Liver (tissue), 9 donors: ENCODE data around the gene LAPTM4A. TPM values are rescaled to one million over a fixed set of nuclear protein-coding genes. Genes with fewer than 3 reads are reported as not detected.
A peak's percentile ranks its signal among the peaks of the same experiment; 100 is the strongest.

Experiments used
- DNase-seq: peaks from one replicate; pipeline ENCODE4 v3.0.0-alpha.2; 2017; ENCODE audit warnings: low spot score
- H3K27ac ChIP-seq, 2 donors: one replicate each; pipeline ENCODE4 v1.7.0; 2013; ENCODE audit warnings: inconsistent platforms in 2 of 2, low read length in 2 of 2, control low read depth in 1 of 2, low read depth in 1 of 2, mild to moderate bottlenecking in 1 of 2
- H3K27me3 ChIP-seq, 4 donors: one replicate each; pipeline versions ENCODE4 v1.6.1 to v1.7.0; 2013; ENCODE audit warnings: low read length in 3 of 4, inconsistent platforms in 1 of 4, mild to moderate bottlenecking in 1 of 4, moderate library complexity in 1 of 4; ENCODE audit not compliant: control insufficient read depth in 4 of 4, insufficient read depth in 4 of 4
- H3K36me3 ChIP-seq, 4 donors: one replicate each; pipeline versions ENCODE4 v1.6.1 to v1.7.0; 2013; ENCODE audit warnings: low read length in 3 of 4, mild to moderate bottlenecking in 3 of 4, low read depth in 1 of 4, moderate library complexity in 1 of 4; ENCODE audit not compliant: control insufficient read depth in 4 of 4, insufficient read depth in 3 of 4
- H3K4me1 ChIP-seq, 4 donors: one replicate each; pipeline versions ENCODE4 v1.6.1 to v1.7.0; 2013; ENCODE audit warnings: low read length in 3 of 4, mild to moderate bottlenecking in 3 of 4, moderate library complexity in 1 of 4; ENCODE audit not compliant: control insufficient read depth in 4 of 4, insufficient read depth in 4 of 4
- H3K4me3 ChIP-seq, 3 donors: one replicate each; pipeline versions ENCODE4 v1.6.1 to v1.7.0; 2013; ENCODE audit warnings: low read length in 3 of 3, control low read depth in 1 of 3, low read depth in 1 of 3, mild to moderate bottlenecking in 1 of 3
- H3K9ac ChIP-seq, 2 donors: one replicate each; pipeline ENCODE4 v1.7.0; 2013; ENCODE audit warnings: low read length in 2 of 2, mild to moderate bottlenecking in 2 of 2, moderate library complexity in 2 of 2, control low read depth in 1 of 2, low read depth in 1 of 2
- H3K9me3 ChIP-seq, 4 donors: one replicate each; pipeline versions ENCODE4 v1.6.1 to v1.7.0; 2013; ENCODE audit warnings: low read length in 3 of 4; ENCODE audit not compliant: control insufficient read depth in 4 of 4
- EGR1 ChIP-seq, 2 donors: IDR thresholded peaks; 2 replicates each; pipeline ENCODE4 v1.6.1; 2016 to 2018; ENCODE audit warnings: antibody characterized with exemption in 2 of 2, low read depth in 2 of 2
- FOXA1 ChIP-seq: IDR thresholded peaks from 2 replicates; pipeline ENCODE4 v1.6.1; 2016; ENCODE audit warnings: antibody characterized with exemption
- FOXA2 ChIP-seq: IDR thresholded peaks from 2 replicates; pipeline ENCODE4 v1.6.1; 2016; ENCODE audit warnings: antibody characterized with exemption
- GABPA ChIP-seq, 2 donors: IDR thresholded peaks in 1 of 2; conservative IDR thresholded peaks in 1 of 2; 2 replicates each; pipeline ENCODE4 v1.6.1; 2016; ENCODE audit warnings: antibody characterized with exemption in 2 of 2, mild to moderate bottlenecking in 1 of 2, moderate library complexity in 1 of 2
- HNF4A ChIP-seq, 2 donors: conservative IDR thresholded peaks; 2 replicates each; pipeline ENCODE4 v1.6.1; 2016; ENCODE audit warnings: antibody characterized with exemption in 2 of 2, mild to moderate bottlenecking in 2 of 2
- HNF4G ChIP-seq: IDR thresholded peaks from 2 replicates; pipeline ENCODE4 v1.6.1; 2016; ENCODE audit warnings: antibody characterized with exemption
- JUND ChIP-seq, 2 donors: IDR thresholded peaks; 2 replicates each; pipeline ENCODE4 v1.6.1; 2016; ENCODE audit warnings: antibody characterized with exemption in 2 of 2
- NR2F2 ChIP-seq: IDR thresholded peaks from 2 replicates; pipeline ENCODE4 v1.6.1; 2016; ENCODE audit warnings: antibody characterized with exemption
- RAD21 ChIP-seq, 2 donors: IDR thresholded peaks; 2 replicates each; pipeline ENCODE4 v1.6.1; 2016; ENCODE audit warnings: antibody characterized with exemption in 2 of 2, mild to moderate bottlenecking in 2 of 2
- RXRA ChIP-seq, 2 donors: IDR thresholded peaks; 2 replicates each; pipeline ENCODE4 v1.6.1; 2017 to 2018; ENCODE audit warnings: antibody characterized with exemption in 2 of 2, mild to moderate bottlenecking in 1 of 2
- SP1 ChIP-seq: IDR thresholded peaks from 2 replicates; pipeline ENCODE4 v1.6.1; 2018; ENCODE audit warnings: antibody characterized with exemption, mild to moderate bottlenecking
- TAF1 ChIP-seq: conservative IDR thresholded peaks from 2 replicates; pipeline ENCODE4 v1.6.1; 2016; ENCODE audit warnings: antibody characterized with exemption, mild to moderate bottlenecking
- YY1 ChIP-seq: IDR thresholded peaks from 2 replicates; pipeline ENCODE4 v1.6.1; 2016; ENCODE audit warnings: antibody characterized with exemption, mild to moderate bottlenecking
- WGBS: extraction: QIAGEN DNeasy Blood & Tissue Kit; methylation state at CpG from one replicate; pipeline ENCODE4 v1.1.7; 2013; 5-methylcytosine and 5-hydroxymethylcytosine counted together
- polyA plus RNA-seq, 2 donors: library from polyadenylated mRNA; stranded (reverse) in 1 of 2; unstranded in 1 of 2; fragments of 200-250 nt in 1 of 2; fragments of >200 nt in 1 of 2; fragmentation: Nextera tagmentation in 1 of 2; extraction: Ambion mirVana in 1 of 2; gene quantifications; one replicate each; pipeline versions ENCODE4 v1.2.1 to v1.2.3, GENCODE V29; 2013 to 2015
- total RNA-seq, 2 donors: library from RNA; depleted of rRNA; stranded (reverse); fragments of >200 nt; gene quantifications; one replicate each; pipeline ENCODE4 v1.2.3, GENCODE V29; 2014
- TF ChIP-seq, protein P1 (sequence below): IDR thresholded peaks from 2 replicates; pipeline ENCODE4 v1.6.1; 2016; ENCODE audit warnings: antibody characterized with exemption
- TF ChIP-seq, protein P2 (sequence below): IDR thresholded peaks from 2 replicates; pipeline ENCODE4 v1.6.1; 2016; ENCODE audit warnings: antibody characterized with exemption
- TF ChIP-seq, protein P3 (sequence below): IDR thresholded peaks from 2 replicates; pipeline ENCODE4 v1.6.1; 2016; ENCODE audit warnings: antibody characterized with exemption
- TF ChIP-seq, protein P4 (sequence below): IDR thresholded peaks from 2 replicates; pipeline ENCODE4 v1.6.1; 2016; ENCODE audit warnings: antibody characterized with exemption, mild to moderate bottlenecking
- TF ChIP-seq, protein P5 (sequence below): fragments of 150-350 bp; IDR thresholded peaks from 2 replicates; pipeline ENCODE4 v1.5.1; 2017; ENCODE audit warnings: improper control_type of control experiment, low read depth, low read length; ENCODE audit not compliant: missing input control
- donor health status: healthy.
- donor health status: healthy.
- donor health status: healthy.
- donor health status: healthy.
- donor health status: healthy.

LAPTM4A gene
- total RNA-seq = 100 to 1,000 TPM in 1 of 2 donors, 10 to 100 TPM in 1; 69.1 to 115 TPM
- polyA plus RNA-seq = 100 to 1,000 TPM; 129 to 183 TPM

DNA sequence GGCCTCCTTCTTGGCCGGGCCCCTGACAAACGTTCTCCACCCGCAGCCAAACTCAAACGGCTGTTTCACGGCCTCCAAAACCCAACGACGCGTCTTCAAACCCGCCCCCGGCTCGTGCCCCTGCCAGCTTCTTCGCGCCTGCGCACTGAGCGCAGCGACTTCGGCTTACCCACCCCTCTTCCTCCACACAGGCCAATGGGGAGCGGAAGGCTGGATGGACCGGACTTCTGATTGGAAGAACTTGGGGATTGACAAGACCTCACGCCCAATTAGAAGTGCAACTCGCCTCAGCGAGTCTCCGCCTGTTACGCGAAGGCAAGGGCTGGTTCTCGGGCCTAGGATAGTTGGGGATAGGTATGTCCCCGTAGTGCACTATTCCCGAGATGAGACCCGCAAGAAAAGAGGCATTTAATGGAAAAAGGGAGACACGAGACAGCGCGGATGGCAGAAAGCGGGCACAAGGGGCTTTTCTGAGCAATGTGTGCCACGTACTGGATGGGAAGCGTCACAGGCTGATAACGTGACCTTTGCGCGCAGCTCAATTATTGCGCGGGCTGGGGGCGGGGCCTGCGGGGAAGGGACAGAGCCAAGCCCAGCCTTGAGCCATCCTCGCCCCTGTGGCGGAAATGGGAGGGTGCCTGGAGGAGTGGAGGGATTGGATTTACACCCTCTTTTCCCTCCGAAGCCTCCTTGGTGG, at the start of gene LAPTM4A:
TSS of gene LAPTM4A (minus strand) at position 97 of the 697 bp plus-strand sequence. CDS start 108 bp downstream, outside the sequence.
- H3K9ac ChIP-seq = peak within 1 kb of the TSS; percentile 97 to 99
- H3K4me3 ChIP-seq = peak within 1 kb of the TSS; percentile 78 to 97 (median 92)
- no peaks in the 10 kb centered on the region for H3K36me3 ChIP-seq
- peak; percentile 94 for DNase-seq
- no peak for TF ChIP-seq FOXA1
- TF ChIP-seq HNF4A (conservative IDR thresholded peaks at IDR 0.05) = peak; percentile 43 to 60
- peak; percentile 94 for TF ChIP-seq SP1
- TF ChIP-seq GABPA (IDR thresholded peaks at IDR 0.05 in 1 of 2, conservative IDR thresholded peaks at IDR 0.05 in 1 of 2) = peak in 1 of 2 donors; percentile 69
- TF ChIP-seq, protein P1, sequence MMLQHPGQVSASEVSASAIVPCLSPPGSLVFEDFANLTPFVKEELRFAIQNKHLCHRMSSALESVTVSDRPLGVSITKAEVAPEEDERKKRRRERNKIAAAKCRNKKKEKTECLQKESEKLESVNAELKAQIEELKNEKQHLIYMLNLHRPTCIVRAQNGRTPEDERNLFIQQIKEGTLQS = peak; percentile 38
- TF ChIP-seq RXRA (IDR thresholded peaks at IDR 0.05) = peak; percentile 50 to 55
- peak; percentile 92 for TF ChIP-seq YY1
- TF ChIP-seq EGR1 (IDR thresholded peaks at IDR 0.05; ENCODE audit: low read depth in 2 of 2) = peak; percentile 41 to 48
- peak; percentile 60 for TF ChIP-seq TAF1
- peak; percentile 28 for TF ChIP-seq HNF4G
- TF ChIP-seq, protein P2, sequence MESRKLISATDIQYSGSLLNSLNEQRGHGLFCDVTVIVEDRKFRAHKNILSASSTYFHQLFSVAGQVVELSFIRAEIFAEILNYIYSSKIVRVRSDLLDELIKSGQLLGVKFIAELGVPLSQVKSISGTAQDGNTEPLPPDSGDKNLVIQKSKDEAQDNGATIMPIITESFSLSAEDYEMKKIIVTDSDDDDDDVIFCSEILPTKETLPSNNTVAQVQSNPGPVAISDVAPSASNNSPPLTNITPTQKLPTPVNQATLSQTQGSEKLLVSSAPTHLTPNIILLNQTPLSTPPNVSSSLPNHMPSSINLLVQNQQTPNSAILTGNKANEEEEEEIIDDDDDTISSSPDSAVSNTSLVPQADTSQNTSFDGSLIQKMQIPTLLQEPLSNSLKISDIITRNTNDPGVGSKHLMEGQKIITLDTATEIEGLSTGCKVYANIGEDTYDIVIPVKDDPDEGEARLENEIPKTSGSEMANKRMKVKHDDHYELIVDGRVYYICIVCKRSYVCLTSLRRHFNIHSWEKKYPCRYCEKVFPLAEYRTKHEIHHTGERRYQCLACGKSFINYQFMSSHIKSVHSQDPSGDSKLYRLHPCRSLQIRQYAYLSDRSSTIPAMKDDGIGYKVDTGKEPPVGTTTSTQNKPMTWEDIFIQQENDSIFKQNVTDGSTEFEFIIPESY = peak; percentile 63
- TF ChIP-seq, protein P3, sequence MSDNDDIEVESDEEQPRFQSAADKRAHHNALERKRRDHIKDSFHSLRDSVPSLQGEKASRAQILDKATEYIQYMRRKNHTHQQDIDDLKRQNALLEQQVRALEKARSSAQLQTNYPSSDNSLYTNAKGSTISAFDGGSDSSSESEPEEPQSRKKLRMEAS = peak; percentile 58
- TF ChIP-seq FOXA2 = peak; percentile 39
- TF ChIP-seq, protein P4, sequence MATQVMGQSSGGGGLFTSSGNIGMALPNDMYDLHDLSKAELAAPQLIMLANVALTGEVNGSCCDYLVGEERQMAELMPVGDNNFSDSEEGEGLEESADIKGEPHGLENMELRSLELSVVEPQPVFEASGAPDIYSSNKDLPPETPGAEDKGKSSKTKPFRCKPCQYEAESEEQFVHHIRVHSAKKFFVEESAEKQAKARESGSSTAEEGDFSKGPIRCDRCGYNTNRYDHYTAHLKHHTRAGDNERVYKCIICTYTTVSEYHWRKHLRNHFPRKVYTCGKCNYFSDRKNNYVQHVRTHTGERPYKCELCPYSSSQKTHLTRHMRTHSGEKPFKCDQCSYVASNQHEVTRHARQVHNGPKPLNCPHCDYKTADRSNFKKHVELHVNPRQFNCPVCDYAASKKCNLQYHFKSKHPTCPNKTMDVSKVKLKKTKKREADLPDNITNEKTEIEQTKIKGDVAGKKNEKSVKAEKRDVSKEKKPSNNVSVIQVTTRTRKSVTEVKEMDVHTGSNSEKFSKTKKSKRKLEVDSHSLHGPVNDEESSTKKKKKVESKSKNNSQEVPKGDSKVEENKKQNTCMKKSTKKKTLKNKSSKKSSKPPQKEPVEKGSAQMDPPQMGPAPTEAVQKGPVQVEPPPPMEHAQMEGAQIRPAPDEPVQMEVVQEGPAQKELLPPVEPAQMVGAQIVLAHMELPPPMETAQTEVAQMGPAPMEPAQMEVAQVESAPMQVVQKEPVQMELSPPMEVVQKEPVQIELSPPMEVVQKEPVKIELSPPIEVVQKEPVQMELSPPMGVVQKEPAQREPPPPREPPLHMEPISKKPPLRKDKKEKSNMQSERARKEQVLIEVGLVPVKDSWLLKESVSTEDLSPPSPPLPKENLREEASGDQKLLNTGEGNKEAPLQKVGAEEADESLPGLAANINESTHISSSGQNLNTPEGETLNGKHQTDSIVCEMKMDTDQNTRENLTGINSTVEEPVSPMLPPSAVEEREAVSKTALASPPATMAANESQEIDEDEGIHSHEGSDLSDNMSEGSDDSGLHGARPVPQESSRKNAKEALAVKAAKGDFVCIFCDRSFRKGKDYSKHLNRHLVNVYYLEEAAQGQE = no peak
- peak in 1 of 2 donors; percentile 30 for TF ChIP-seq JUND (IDR thresholded peaks at IDR 0.05)
- TF ChIP-seq, protein P5, sequence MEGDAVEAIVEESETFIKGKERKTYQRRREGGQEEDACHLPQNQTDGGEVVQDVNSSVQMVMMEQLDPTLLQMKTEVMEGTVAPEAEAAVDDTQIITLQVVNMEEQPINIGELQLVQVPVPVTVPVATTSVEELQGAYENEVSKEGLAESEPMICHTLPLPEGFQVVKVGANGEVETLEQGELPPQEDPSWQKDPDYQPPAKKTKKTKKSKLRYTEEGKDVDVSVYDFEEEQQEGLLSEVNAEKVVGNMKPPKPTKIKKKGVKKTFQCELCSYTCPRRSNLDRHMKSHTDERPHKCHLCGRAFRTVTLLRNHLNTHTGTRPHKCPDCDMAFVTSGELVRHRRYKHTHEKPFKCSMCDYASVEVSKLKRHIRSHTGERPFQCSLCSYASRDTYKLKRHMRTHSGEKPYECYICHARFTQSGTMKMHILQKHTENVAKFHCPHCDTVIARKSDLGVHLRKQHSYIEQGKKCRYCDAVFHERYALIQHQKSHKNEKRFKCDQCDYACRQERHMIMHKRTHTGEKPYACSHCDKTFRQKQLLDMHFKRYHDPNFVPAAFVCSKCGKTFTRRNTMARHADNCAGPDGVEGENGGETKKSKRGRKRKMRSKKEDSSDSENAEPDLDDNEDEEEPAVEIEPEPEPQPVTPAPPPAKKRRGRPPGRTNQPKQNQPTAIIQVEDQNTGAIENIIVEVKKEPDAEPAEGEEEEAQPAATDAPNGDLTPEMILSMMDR = peak; percentile 36
- peak; percentile 91 for TF ChIP-seq NR2F2
- TF ChIP-seq RAD21 (IDR thresholded peaks at IDR 0.05) = no peak
- H3K27ac ChIP-seq = peak within 1 kb of the TSS; percentile 99
- no peaks in the 10 kb centered on the region for H3K27me3 ChIP-seq
- peaks cover 2 to 27% (median 19%) of the 10 kb centered on the region in 4 donors for H3K4me1 ChIP-seq
- no peaks in the 10 kb centered on the region for H3K9me3 ChIP-seq
- under 1% methylated on average over 45 of the region's 45 CpGs for WGBS
